K562 (cell line): ENCODE measurements around the gene SAMD10. TPM values are rescaled to one million over a fixed set of nuclear protein-coding genes. Genes with fewer than 3 reads are reported as not detected.
A peak's percentile ranks its signal among the peaks of the same experiment; 100 is the strongest.

Experiments
- CEBPG ChIP-seq, 3 experiments: fragments of 200-800 bp in 1 of 3; sonication (Bioruptor generic) in 1 of 3; sonication (generic) in 1 of 3; formaldehyde crosslinking in 1 of 3; IDR thresholded peaks in 2 of 3; conservative IDR thresholded peaks in 1 of 3; 2 replicates each; pipeline versions ENCODE4 v1.6.1 to v1.8.0; 2016 to 2022; ENCODE audit warnings: missing compliant biosample characterization in 2 of 3, missing genetic modification characterization in 2 of 3, mild to moderate bottlenecking in 1 of 3, missing genetic modification reagents in 1 of 3
- ETS2 ChIP-seq: IDR thresholded peaks from 2 replicates; pipeline ENCODE4 v1.6.1; 2016; ENCODE audit warnings: borderline replicate concordance, missing genetic modification characterization, mild to moderate bottlenecking, moderate library complexity, missing compliant biosample characterization; ENCODE audit not compliant: poor library complexity, severe bottlenecking
- HDAC3 ChIP-seq: fragments of 450-650 bp; IDR thresholded peaks from 2 replicates; pipeline ENCODE4 v1.6.1; 2018; ENCODE audit warnings: borderline replicate concordance, mild to moderate bottlenecking, moderate library complexity; ENCODE audit not compliant: partially characterized antibody
- MEF2A ChIP-seq: IDR thresholded peaks from 2 replicates; pipeline ENCODE4 v1.6.1; 2011; ENCODE audit warnings: low read depth, mild to moderate bottlenecking, low read length, moderate library complexity; ENCODE audit not compliant: control insufficient read depth
- MYNN ChIP-seq, 2 experiments: sonication (generic); formaldehyde crosslinking in 1 of 2; IDR thresholded peaks; 2 replicates each; pipeline versions ENCODE4 v1.5.0 to v1.6.1; 2016 to 2020; ENCODE audit warnings: antibody characterized with exemption in 1 of 2, missing genetic modification reagents in 1 of 2
- PTRF ChIP-seq: fragments of 450-650 bp; IDR thresholded peaks from 2 replicates; pipeline ENCODE4 v1.6.1; 2016; ENCODE audit warnings: mild to moderate bottlenecking, missing genetic modification characterization, missing compliant biosample characterization
- SP2 ChIP-seq: IDR thresholded peaks from 2 replicates; pipeline ENCODE4 v1.6.1; 2011; ENCODE audit warnings: mild to moderate bottlenecking, low read depth, low read length, moderate library complexity; ENCODE audit not compliant: poor library complexity, severe bottlenecking; ENCODE audit errors: extremely low read depth
- ZBTB11 ChIP-seq, 3 experiments: fragments of 200-800 bp in 1 of 3; fragments of 250-450 bp in 1 of 3; fragments of 450-650 bp in 1 of 3; sonication (Bioruptor Pico) in 1 of 3; sonication (Bioruptor generic) in 1 of 3; formaldehyde crosslinking in 1 of 3; IDR thresholded peaks; 2 replicates each; pipeline versions ENCODE4 v1.6.1 to v1.8.0; 2016 to 2022; ENCODE audit warnings: mild to moderate bottlenecking in 2 of 3, missing genetic modification characterization in 2 of 3, missing compliant biosample characterization in 1 of 3, moderate library complexity in 1 of 3
- ZBTB9 ChIP-seq: fragments of 450-650 bp; formaldehyde crosslinking; IDR thresholded peaks from 2 replicates; pipeline ENCODE4 v1.4.0; 2020; ENCODE audit warnings: mild to moderate bottlenecking, moderate library complexity
- ZNF830 ChIP-seq: fragments of 250-450 bp; sonication (Bioruptor Pico); IDR thresholded peaks from 2 replicates; pipeline ENCODE4 v1.5.0; 2021; ENCODE audit warnings: mild to moderate bottlenecking
- polyA plus RNA-seq, 8 experiments: library from polyadenylated mRNA; depleted of rRNA in 4 of 8; stranded (reverse) in 5 of 8; unstranded in 3 of 8; fragments of >200 nt; fragmentation: Nextera tagmentation in 2 of 8; fragmentation: Illumina TruSeq in 1 of 8; extraction: Ambion mirVana in 2 of 8; extraction: Trizol in 1 of 8; gene quantifications; 2 replicates each; pipeline versions ENCODE4 v1.2.1 to v1.2.3, GENCODE V29; 2011 to 2014; ENCODE audit warnings: inconsistent platforms in 1 of 8, missing spikeins in 1 of 8
- total RNA-seq, 7 experiments: library from RNA; depleted of rRNA in 6 of 7; stranded (reverse); fragments of >200 nt in 6 of 7; fragmentation: Illumina TruSeq in 2 of 7; extraction: Trizol in 2 of 7; gene quantifications; 2 replicates each; pipeline versions ENCODE4 v1.2.1 to v1.2.3, GENCODE V29; 2011 to 2021; ENCODE audit warnings: low replicate concordance in 1 of 7

SAMD10 gene
- total and polyA plus RNA-seq, 9 of the 15 experiments (the other 6 are each of a cell fraction or from before 2014, with no cell fraction given): 0.37 to 15.2 (median 4.8) TPM

GRCh38 chr20:63980806-63981728 lies 1.6 kb upstream of the SAMD10 start, which contains the start of gene PRPF6 (continued):
- TF ChIP-seq ZNF830 (CRISPR knock-in tag) (no peak), ETS2 (no peak), ZBTB11 (CRISPR knock-in tag; IDR thresholded peaks at IDR 0.05) (peak in 1 of 3 experiments; percentile 95; a peak in 3 of 6 replicates), PTRF (tag) (no peak), CEBPG (CRISPR knock-in tag; IDR thresholded peaks at IDR 0.05) (no peak), CEBPG (tag; conservative IDR thresholded peaks at IDR 0.05 in 1 of 2, IDR thresholded peaks at IDR 0.05 in 1 of 2) (no peak), MYNN (IDR thresholded peaks at IDR 0.05) (no peak), MYNN (CRISPR knock-in tag; IDR thresholded peaks at IDR 0.05) (no peak), MEF2A (no peak), ZBTB9 (CRISPR knock-in tag) (no peak), SP2 (peak; percentile 38), HDAC3 (no peak)
